GM19023 (cell line): ENCODE results near the gene SNRNP27.
"Not testable (repeated sequence)": the region's sequence is repeated elsewhere in the genome, so short reads cannot be mapped to it uniquely, and the experiment has no call there.

Experiments used
- ATAC-seq: cut with Tn5 transposase; IDR thresholded peaks from one replicate; pipeline ENCODE4 v1.9.1; 2021; ENCODE audit warnings: mild to moderate bottlenecking, moderate library complexity; ENCODE audit not compliant: unreplicated experiment

The SNRNP27 gene

GRCh38 chr2:69945441-69945840 is 51.7 kb downstream of the SNRNP27 start:
- ATAC-seq, result no peak

GRCh38 chr2:69945941-69946340 is 52.2 kb downstream of the SNRNP27 start:
- no peak for ATAC-seq

- peak; percentile 88 for ATAC-seq
Measured at GRCh38 chr2:69946351-69947324, 52.9 kb downstream of the SNRNP27 start.

GRCh38 chr2:69947325-69947931 is 53.7 kb downstream of the SNRNP27 start:
- no peak for ATAC-seq

GRCh38 chr2:69948032-69948962 is 54.5 kb downstream of the SNRNP27 start:
- ATAC-seq, result no peak

- no peak for ATAC-seq
Measured at GRCh38 chr2:69948963-69949645, 55.3 kb downstream of the SNRNP27 start.

- ATAC-seq, result no peak
Measured at GRCh38 chr2:69950241-69950640, 56.5 kb downstream of the SNRNP27 start.

- ATAC-seq, result not testable (repeated sequence)
Measured at GRCh38 chr2:69950671-69951070, 56.9 kb downstream of the SNRNP27 start.

GRCh38 chr2:69952336-69953115 is 58.8 kb downstream of the SNRNP27 start:
- no peak for ATAC-seq

- no peak for ATAC-seq
Measured at GRCh38 chr2:69954084-69954483, 60.3 kb downstream of the SNRNP27 start.
